ENCODE measurements around the gene SETD5.

SETD5 gene

DNA sequence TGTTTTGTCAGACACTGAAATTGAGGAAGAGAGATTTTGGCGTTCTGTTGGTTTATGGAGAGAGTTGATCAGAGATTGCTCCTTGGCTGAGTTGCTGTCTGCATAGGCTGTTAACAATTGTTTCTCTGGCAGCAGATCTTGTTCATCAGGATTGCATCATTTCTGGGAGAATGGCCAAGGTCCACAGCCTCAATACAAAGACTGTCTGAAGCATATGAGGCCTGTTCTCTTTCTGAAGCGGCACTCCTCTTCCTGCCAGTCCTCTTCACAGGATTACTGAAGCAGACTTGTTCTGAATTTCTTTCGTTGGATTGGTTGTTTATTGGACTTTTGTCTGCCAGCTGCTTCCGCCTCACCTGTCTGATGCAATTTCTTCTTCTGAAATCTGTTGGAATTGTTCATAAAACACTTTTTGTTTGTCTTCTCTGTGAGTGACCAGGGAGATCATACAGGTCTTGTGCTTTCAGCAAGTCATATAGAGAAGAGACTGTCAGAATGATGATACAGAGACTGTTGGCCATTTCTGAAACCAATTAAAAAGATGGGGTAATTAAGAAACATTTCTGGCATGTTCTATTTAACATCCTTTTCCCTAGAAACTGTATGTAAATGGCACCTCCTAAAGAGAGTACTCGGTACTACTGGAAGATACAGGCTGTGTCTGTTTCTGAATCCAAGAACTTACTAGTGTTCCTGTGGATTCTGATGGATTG, 25.5 kb downstream of the SETD5 start:
- TF ChIP-seq, protein P1, sequence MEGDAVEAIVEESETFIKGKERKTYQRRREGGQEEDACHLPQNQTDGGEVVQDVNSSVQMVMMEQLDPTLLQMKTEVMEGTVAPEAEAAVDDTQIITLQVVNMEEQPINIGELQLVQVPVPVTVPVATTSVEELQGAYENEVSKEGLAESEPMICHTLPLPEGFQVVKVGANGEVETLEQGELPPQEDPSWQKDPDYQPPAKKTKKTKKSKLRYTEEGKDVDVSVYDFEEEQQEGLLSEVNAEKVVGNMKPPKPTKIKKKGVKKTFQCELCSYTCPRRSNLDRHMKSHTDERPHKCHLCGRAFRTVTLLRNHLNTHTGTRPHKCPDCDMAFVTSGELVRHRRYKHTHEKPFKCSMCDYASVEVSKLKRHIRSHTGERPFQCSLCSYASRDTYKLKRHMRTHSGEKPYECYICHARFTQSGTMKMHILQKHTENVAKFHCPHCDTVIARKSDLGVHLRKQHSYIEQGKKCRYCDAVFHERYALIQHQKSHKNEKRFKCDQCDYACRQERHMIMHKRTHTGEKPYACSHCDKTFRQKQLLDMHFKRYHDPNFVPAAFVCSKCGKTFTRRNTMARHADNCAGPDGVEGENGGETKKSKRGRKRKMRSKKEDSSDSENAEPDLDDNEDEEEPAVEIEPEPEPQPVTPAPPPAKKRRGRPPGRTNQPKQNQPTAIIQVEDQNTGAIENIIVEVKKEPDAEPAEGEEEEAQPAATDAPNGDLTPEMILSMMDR (IDR thresholded peaks at IDR 0.05; ENCODE audit: insufficient read depth, low read length, poor library complexity, severe bottlenecking): peak; percentile 33
- H3K4me3 ChIP-seq (replicated peaks; ENCODE audit: low read depth, low read length): no peak overlapping the region
- no peaks in the 10 kb centered on the region for H3K27me3 ChIP-seq (replicated peaks; ENCODE audit: control insufficient read depth, insufficient read depth, low read length)
- H3K36me3 ChIP-seq (ENCODE audit: control insufficient read depth, insufficient read depth, low read length): peaks cover 4% of the 10 kb centered on the region
- DNase-seq (ENCODE audit: extremely low read depth, insufficient read length): no peak

DNA sequence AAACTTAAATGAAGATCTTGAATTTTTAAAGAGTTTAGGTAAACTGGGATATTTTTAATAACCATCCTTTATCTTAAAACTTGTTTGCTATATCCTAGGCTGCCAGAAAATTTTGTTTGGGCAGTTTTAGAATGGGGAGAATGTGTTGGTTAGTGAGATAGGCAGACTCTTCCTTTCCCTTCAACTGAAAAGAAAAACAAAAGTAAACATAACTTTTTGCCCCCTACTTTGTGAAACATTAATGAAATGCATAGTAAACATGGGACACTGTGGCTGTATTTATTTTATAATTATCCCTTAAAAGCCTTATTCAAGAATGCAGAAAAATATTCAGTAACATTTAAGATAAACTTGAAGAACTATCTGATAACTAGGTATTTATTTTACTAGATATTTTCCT, 31.0 kb downstream of the SETD5 start:
- DNase-seq (ENCODE audit: extremely low read depth, insufficient read length): no peak
- Histone ChIP-seq H3K36me3 (ENCODE audit: control insufficient read depth, insufficient read depth, low read length) (peaks cover 19% of the 10 kb centered on the region), H3K27me3 (replicated peaks; ENCODE audit: control insufficient read depth, insufficient read depth, low read length) (no peaks in the 10 kb centered on the region), H3K4me3 (replicated peaks; ENCODE audit: low read depth, low read length) (no peak overlapping the region)
- TF ChIP-seq, protein P1 (IDR thresholded peaks at IDR 0.05; ENCODE audit: insufficient read depth, low read length, poor library complexity, severe bottlenecking): no peak

DNA sequence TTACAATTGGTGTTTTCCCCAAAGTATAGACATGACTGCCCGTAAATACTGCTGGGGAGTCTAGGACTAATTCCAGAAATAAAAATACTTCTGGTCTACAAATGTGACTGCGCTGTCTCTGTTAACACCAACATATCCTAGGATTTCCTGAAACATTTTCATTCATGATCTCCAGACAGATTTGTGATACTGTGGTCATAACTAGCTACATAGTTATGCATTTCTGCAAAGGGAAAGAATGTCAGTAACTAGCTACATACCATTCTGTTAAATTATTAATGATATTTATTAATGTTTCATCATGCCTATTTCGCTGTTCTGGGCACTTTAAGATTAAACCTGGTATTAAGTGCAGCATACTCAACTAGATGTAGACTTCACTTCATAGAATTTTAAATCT, 33.3 kb downstream of the SETD5 start:
- peaks cover 32% of the 10 kb centered on the region for H3K36me3 ChIP-seq (ENCODE audit: control insufficient read depth, insufficient read depth, low read length)
- no peak overlapping the region for H3K4me3 ChIP-seq (replicated peaks; ENCODE audit: low read depth, low read length)
- DNase-seq (ENCODE audit: extremely low read depth, insufficient read length): no peak
- TF ChIP-seq, protein P1 (IDR thresholded peaks at IDR 0.05; ENCODE audit: insufficient read depth, low read length, poor library complexity, severe bottlenecking): no peak
- no peaks in the 10 kb centered on the region for H3K27me3 ChIP-seq (replicated peaks; ENCODE audit: control insufficient read depth, insufficient read depth, low read length)

DNA sequence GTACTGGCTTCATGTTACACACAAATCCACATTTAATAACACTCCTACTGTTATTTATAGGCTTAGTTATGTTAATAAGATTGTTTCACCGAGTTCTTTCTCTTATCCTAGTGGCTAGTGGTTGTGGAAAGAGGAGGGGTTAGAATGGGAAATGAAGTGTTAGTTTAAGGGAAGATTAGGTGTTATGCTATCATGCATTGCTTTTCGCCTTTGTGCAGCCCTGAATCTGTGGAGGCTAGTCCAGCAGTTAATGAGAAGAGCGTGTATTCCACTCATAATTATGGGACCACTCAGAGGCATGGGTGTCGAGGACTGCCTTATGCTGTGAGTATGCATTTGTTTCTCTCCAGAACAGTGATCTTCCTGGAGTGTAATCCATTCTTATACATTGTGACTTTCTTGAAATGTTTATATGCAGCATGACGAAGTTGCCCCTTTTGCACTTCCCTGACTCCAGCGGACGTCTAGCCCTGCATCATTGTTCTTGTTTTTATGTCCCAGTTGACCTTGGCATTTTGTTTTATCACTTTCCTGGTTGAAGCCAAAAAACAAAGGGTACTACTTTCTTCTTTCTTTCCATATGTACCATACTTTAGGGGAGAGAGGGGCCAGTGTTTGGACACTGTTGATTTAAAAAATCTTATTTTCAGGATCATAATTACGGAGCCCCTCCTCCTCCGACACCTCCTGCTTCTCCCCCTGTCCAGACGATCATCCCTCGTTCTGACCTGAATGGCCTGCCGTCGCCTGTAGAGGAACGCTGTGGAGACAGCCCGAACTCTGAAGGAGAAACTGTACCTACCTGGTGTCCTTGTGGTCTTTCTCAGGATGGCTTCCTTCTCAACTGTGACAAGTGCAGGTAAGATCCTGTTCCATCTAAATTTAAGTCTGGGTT, 36.5 kb downstream of the SETD5 start:
- TF ChIP-seq, protein P1 (IDR thresholded peaks at IDR 0.05; ENCODE audit: insufficient read depth, low read length, poor library complexity, severe bottlenecking): no peak
- peaks cover 32% of the 10 kb centered on the region for H3K36me3 ChIP-seq (ENCODE audit: control insufficient read depth, insufficient read depth, low read length)
- no peak for DNase-seq (ENCODE audit: extremely low read depth, insufficient read length)
- no peaks in the 10 kb centered on the region for H3K27me3 ChIP-seq (replicated peaks; ENCODE audit: control insufficient read depth, insufficient read depth, low read length)
- no peak overlapping the region for H3K4me3 ChIP-seq (replicated peaks; ENCODE audit: low read depth, low read length)

DNA sequence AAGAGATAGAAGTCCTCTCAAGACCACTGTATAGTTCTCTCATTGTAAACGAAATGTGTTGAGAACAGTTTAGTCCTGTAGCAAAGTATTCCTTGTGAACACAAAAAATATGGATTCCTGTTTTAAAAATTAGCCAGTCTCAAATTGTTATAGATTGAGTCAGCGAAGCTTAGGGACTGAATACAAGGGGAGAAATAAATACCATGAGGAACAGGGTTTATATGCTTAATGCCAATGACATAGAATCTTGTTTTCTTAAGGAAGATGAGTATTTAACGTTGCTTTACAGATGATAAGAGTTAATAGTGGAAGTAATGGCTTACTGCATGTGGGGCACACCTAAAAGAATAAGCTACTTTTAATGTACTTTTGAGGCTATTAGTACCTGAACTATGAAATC, 37.9 kb downstream of the SETD5 start:
- no peak for DNase-seq (ENCODE audit: extremely low read depth, insufficient read length)
- Histone ChIP-seq H3K4me3 (replicated peaks; ENCODE audit: low read depth, low read length) (no peak overlapping the region), H3K27me3 (replicated peaks; ENCODE audit: control insufficient read depth, insufficient read depth, low read length) (no peaks in the 10 kb centered on the region), H3K36me3 (ENCODE audit: control insufficient read depth, insufficient read depth, low read length) (peaks cover 31% of the 10 kb centered on the region)
- TF ChIP-seq, protein P1 (IDR thresholded peaks at IDR 0.05; ENCODE audit: insufficient read depth, low read length, poor library complexity, severe bottlenecking): no peak

Measured in GM06990 (cell line).